ENCODE data around the gene SGSH. TPM values are rescaled to one million over a fixed set of nuclear protein-coding genes. Genes with fewer than 3 reads are reported as not detected.
A peak's percentile ranks its signal among the peaks of the same experiment; 100 is the strongest.

The SGSH gene
- total RNA-seq, 1 experiment from 2014 or later = 19.8 TPM

GRCh38 chr17:80242505-80242904 is 22.4 kb upstream of the SGSH start:
- H3T11ph ChIP-seq (ENCODE audit: low read length) = no peak overlapping the region
- H3K9me3 ChIP-seq (ENCODE audit: control insufficient read depth, low read depth, low read length) = no peaks in the 10 kb centered on the region
- no CpG with 5 or more reads among the region's 14 CpGs for WGBS (ENCODE audit: extremely low coverage, insufficient read length, low lambda C conversion rate)
- H3K4me3 Mint-ChIP-seq = no peak overlapping the region
- H3K27ac ChIP-seq (ENCODE audit: insufficient read length, low read depth, low read length) = no peak overlapping the region
- no peaks in the 10 kb centered on the region for H3K4me1 ChIP-seq (ENCODE audit: insufficient read depth, low read length)
- H3K27me3 ChIP-seq (ENCODE audit: insufficient read depth, low read length) = no peaks in the 10 kb centered on the region
- no peak for TF ChIP-seq CTCF (conservative IDR thresholded peaks at IDR 0.05)
- no peaks in the 10 kb centered on the region for H3K4me1 Mint-ChIP-seq
- no peak overlapping the region for H2AK5ac ChIP-seq (ENCODE audit: insufficient read length, low read length)
- peak overlapping the region in 1 of 3 experiments; percentile 13; a peak in 2 of 7 replicates for H3K27ac Mint-ChIP-seq
- no peaks in the 10 kb centered on the region for H3K79me2 ChIP-seq (ENCODE audit: insufficient read depth, low read length)
- H2BK20ac ChIP-seq (ENCODE audit: low read depth, low read length, poor library complexity, severe bottlenecking) = no peak overlapping the region
- DNase-seq = no peak
- no peak overlapping the region for H2BK120ac ChIP-seq (ENCODE audit: low read depth, low read length, poor library complexity, severe bottlenecking)
- H4K91ac ChIP-seq (ENCODE audit: insufficient read length, low read depth, low read length) = no peak overlapping the region
- H3K4me2 ChIP-seq (ENCODE audit: insufficient read depth, insufficient read length, low read length) = no peak overlapping the region
- no peak overlapping the region for H4K8ac ChIP-seq (replicated peaks; ENCODE audit: insufficient read length, low read depth, low read length)
- no peak overlapping the region for H3K56ac ChIP-seq (ENCODE audit: insufficient read length, low read depth, low read length)
- H2AFZ ChIP-seq (ENCODE audit: low read length) = no peak overlapping the region
- H3K18ac ChIP-seq (ENCODE audit: insufficient read length, low read depth, low read length) = no peak overlapping the region
- no peak overlapping the region for H3K14ac ChIP-seq (ENCODE audit: insufficient read depth, low read length)
- H2BK15ac ChIP-seq (ENCODE audit: low read depth, low read length) = no peak overlapping the region
- H4K20me1 ChIP-seq (ENCODE audit: control insufficient read depth, insufficient read depth, insufficient read length) = no peaks in the 10 kb centered on the region
- H3K23ac ChIP-seq (ENCODE audit: insufficient read length, low read depth, low read length) = no peak overlapping the region
- H3K79me1 ChIP-seq (ENCODE audit: insufficient read depth, low read depth, low read length, poor library complexity, severe bottlenecking) = no peaks in the 10 kb centered on the region
- H3K36me3 Mint-ChIP-seq (ENCODE audit: insufficient read depth in 1 of 3, low read depth in 3 of 3) = peaks cover 10 to 52% (median 33%) of the 10 kb centered on the region in 3 experiments
- H3K9me3 Mint-ChIP-seq = no peaks in the 10 kb centered on the region
- no peak overlapping the region for H4K5ac ChIP-seq (ENCODE audit: insufficient read length, low read depth, low read length)
- H2BK5ac ChIP-seq (ENCODE audit: insufficient read length, low read length) = no peak overlapping the region
- H3K9ac ChIP-seq (ENCODE audit: extremely low read depth, insufficient read length, low read length) = no peak overlapping the region
- H2BK12ac ChIP-seq (ENCODE audit: insufficient read length, low read depth, low read length) = no peak overlapping the region
- H3K4ac ChIP-seq (ENCODE audit: low read depth, low read length) = no peak overlapping the region
- no peaks in the 10 kb centered on the region for H3K23me2 ChIP-seq (ENCODE audit: insufficient read length, low read depth, low read length, poor library complexity, severe bottlenecking)
- no peaks in the 10 kb centered on the region; the same call in 1 of the 2 replicates for H3K27me3 Mint-ChIP-seq (ENCODE audit: low read depth)
